ENCODE data around the gene CFLAR.
"Not testable (repeated sequence)": the region's sequence is repeated elsewhere in the genome, so short reads cannot be mapped to it uniquely, and the experiment has no call there.

GRCh38 chr2:201184248-201184647 lies 68.3 kb downstream of the CFLAR start:
- not testable (repeated sequence) for TF ChIP-seq ZFP30 (CRISPR knock-in tag; IDR thresholded peaks at IDR 0.05); TOX (CRISPR knock-in tag; IDR thresholded peaks at IDR 0.05; ENCODE audit: borderline replicate concordance)
